Smooth muscle cell of the brain vasculature (primary cell): ENCODE measurements around the gene SLC2A1.

Experiments used
- DNase-seq: peaks from one replicate; pipeline ENCODE4 v3.0.0-alpha.2; 2012; ENCODE audit warnings: low read depth, low spot score

SLC2A1 gene

DNA sequence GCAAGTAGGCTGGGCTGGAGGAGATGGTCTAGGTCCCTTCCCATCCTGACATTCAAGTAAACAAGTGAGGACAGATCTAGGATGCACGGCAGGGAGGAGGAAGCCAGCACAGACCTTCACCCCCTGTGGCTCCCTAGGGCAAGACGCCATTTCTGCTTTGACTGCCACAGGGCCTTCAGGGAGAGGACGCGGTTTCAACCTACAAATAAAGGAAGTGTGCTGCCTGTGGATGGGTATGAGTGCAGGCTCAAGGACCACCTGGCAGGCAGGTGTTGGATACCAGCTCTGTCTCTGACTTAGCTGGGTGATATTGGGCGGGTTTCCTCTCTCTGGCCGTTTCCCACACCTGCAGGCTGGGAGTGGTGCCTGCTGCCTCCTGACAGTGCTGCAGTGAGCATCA, 16.2 kb downstream of the SLC2A1 start:
- DNase-seq, result no peak

DNA sequence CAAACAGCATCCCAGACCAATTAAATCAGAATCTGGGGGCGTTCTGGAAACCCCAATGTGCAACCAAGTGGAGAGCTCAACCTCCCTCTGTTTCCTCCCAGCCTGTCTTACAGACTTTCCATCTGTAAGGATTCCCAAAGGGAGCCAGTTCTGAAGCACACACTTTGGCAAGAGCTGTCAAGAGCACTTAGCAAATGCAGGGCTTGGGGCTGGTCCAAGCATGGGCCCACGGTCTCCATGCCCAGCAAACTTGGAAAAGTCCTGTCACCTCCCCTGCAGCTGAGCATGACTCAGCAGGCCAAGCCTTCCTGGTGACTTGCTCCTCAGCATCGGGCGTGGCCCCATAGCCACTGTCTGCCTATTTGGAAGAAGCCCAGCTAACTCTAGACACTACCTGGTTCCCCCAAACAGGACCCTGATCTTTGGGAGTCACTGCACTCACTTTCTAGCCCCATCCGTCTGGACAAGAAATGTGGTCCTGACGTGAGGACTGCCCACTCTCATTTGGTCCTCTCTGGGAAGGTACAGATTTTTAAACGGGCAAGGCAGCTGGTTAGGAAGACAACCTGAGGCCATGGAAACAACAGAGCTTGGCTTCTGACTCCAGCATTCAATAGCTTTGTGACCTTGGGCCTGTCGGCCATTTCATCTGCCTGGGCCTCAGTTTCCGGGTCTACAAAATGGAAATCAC, 16.9 kb downstream of the SLC2A1 start:
- no peak for DNase-seq

DNA sequence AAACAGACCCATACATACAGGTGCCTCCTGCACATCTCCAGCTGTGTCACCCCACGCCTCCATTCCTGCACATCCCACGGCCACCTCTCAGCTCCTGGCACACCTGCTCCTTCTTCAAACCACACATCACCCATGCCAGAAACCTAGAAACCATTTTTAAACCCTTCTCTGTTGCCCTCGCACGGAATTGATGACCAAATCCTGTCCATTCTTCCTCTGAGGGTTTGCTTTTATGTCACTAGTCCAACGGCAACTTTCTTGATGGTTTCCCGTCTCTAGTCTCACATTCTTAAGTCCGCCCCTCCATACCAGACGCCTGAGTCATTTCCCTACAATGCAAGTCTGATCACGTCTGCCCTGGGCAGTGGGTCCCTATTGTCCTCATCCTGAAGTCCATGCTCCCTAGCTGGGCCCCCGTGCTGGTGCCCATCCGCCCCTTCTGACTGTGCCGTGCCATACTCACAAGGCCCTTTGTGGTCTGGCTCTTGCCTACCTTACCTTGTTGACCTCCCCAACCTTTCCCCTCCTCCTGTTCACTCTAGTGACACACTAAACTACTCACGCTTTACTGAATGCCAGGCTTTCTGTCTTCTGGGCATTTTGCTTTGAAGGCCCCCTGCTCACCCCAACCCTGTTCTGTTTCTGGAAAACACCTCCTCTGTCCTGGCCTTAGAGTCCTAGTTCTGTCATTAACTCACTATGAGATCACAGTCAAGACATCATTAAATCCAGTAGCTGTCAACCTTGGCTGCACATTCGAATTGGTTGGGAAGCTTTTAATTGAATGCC, 17.6 kb downstream of the SLC2A1 start:
- DNase-seq, result peak; percentile 55

DNA sequence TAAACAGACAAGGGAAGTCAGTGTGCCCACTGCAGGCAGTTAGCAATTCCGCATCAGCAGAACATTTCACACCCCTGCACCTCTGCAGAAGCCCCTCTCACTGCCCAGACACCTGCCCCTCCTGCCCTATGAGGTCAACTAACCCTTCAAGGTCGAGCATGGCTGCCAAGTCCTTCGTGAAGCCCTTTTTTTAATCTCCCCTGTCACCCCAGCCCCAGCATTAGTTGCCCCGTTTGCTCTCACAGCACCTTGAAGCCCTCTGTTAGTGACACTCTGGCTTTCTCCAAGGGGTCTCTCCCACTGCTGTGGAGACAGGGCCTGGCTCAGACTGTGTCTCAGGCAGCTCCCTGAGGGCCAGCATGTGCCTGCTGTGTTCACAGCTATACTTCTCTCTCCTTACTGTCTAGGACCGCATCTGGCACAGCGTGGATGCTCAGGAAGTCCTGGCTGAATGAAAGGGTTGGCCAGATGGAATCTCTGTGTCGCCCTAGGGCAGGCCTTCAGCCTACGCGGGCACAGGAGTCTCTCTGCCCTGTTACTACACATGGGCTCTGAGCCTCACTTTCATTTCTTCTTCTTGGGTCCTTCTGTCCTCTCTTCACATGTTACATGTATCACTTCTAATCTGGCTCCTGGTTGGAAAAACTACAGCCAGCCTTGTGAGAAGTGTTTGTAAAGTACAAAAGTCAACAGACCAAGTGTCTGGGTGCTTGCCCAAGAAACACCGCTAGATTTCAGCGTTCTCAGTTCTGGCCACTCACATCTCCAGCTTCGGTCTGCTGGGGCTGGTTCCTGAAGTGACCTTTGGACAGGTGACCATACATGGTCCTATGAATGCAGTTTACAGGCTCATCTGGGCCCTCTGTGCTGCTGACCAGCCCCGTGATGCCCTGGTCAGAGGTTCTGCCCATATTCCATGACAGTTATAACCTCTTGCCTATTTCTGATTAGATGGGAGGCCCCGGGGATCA, 19.7 kb downstream of the SLC2A1 start:
- no peak for DNase-seq

DNA sequence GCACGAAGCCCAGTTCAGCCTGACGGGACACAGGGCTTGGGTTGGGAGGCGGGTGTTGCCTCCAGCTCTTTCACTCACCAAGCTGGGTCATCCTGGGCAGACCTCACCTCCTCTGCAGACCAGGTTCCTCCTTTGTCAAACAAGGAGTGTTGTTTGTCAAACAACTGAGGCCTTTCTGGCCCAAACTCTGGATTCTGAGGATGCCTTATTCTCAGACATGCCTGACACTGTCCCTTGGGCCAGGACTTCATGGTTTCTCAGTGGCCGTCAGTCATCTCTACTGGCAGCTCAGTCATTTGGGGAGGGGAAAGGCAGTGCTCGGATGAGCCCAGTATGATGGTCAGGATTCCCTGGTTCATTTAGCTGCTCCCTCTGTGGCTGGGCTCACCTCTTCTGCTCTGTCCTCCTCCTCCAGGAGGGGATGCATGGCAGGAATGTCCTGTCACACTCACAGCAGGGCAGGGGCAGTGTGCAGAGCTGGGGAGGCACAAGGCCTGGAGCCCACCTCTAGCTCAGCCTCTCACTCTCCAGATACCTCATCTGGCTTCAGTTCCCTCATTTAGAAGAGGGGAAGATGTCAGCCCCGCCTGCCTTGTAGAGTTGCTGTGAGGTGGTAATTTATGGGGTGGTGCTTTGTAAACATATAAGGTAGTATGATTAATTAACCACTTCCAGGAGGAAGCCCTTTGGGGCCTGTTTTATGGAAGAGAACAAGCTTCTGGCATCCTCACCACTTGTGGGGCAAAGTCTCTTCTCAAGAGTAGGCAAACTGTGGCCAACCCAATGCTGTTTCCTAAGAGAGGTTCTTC, 20.6 kb downstream of the SLC2A1 start:
- DNase-seq, result no peak

DNA sequence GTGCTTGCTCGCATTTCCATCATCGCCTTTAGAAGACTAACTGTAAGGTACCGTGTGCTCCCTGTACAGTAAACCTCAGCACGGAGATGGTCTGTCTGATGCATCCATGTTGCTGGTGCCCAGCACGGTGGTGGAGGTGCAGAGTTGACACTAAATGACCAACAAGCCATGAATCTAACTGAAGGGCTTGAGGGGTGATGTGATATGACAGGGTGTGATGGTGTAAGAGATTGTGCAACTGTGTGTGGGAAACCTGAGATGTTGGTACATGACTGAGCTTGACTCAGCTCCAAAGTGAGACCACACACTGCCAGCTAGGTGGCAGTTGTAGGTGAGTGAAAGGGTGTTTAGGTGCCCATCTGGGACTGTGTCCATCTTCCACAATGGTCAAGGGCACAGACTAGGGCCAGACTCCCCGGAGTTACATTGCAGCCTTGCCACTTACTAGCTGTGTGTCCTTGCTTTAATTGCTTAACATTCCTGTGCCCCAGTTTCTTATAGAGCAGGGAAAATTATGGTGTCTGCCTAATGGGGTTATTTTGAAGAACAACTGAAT, 21.4 kb downstream of the SLC2A1 start:
- DNase-seq, result no peak

DNA sequence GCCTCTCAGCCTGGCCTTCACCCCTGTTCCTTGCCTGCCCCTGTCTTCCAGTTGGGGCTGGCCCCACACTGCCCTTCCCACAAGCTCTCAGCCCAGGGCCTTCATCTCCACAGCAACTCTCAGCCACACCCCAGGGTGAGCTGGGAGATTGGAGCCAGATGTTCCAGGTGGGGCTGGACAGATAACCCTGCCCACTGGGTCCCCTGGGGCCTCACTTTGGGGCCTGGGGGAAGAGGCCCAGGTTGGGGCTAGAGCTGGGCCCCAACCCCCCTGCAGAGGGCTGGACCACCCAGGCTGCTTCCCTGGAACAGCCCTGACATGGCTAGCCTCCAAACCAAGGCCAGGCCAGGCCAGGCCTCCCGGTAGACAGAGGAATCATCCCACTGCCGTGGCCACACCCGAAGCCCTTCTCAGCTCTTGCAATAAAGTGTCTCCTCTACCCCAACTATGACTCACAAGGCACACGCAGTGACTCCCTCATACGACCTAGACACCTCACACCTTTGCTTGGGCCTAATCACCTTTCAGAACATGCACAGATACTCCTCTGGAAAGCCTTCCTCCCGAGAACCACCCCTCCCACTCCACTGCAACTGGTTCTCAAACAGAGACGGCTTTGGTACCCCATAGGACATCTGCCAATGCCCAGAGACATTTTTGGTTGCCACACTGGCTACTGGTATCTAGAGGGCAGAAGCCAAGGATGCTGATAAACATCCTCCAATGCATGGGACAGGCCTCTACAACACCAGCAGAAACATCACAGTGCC, 22.2 kb downstream of the SLC2A1 start:
- no peak for DNase-seq

DNA sequence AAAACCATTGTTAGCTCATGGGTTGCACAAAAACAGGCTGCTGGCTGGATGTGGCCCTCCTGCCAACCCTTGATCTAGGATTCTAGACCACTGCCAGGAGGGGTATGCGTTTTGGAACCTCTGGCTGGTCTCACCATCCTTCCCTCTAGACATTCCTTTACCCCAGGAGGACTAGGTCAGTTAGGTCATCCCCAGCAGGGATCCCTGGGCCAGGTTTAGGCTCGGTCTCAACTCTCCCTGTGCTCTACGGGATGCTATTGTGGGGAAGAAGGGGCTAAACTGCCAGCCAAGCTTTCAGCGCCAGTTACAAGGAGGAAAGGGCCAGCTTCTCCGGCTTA, 22.7 kb downstream of the SLC2A1 start:
- no peak for DNase-seq

DNA sequence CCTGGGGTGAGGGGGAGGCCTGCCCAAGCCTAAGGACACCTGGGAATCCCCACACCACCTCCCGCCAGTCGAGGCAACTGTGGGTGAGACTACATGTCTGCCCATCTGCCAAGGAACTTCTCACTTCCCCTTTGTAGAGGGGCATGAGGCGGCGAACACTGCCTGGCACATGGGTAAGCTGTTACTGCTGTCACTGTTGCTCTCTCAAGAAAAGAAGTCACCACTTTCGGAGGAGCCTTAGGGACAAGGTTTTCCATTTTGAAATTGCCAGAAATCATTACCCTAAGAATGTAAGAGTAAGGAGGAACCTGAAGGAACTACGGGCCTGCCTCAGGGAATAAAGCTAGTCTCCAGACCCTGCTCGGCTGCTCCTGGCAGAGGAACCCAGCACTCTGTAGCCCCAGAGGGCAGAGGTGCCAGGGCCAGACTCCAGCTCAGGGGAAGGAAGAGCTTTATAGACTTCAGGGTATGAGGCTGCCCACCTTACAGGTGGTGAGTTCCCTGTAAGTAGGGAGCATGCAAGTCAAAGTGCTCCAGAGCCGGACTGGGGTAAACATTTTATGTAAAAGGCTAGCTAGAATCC, 23.3 kb downstream of the SLC2A1 start:
- no peak for DNase-seq

DNA sequence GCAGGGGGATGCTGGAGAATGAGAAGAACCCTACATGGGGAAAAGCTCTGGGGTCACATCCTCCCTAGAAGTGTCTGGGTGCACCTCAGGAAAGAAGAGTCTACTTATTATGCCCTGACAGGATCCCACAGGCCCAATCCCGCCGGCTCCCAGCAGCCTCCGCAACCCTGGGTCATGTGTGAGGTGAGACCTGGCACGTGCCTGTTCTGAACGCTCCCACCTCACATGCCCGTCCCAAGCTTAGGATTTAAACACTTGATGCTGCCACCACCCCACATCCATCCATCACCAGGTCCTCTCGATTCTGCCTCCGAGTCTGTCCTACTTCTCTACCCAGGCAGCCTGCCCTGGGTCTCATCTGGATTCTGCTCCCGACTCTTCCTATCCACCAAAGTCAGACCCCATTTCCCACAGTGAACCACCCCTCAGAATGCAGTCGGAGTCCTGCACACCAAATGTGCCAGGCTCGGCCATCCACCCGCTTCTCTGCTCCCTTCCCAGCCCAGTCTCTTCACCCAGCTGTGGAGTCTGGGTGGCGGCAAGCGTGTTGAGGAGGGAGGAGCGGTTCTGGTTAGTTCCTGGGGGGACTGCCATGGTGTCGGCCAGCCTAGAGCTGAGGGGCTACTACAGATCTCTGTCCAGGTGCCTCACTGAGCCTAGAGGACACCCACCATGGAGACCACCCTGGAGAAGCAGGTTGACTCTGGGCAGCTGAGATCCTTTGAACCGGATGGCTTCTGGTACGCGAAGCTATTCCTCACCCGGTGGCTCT, 23.9 kb downstream of the SLC2A1 start:
- DNase-seq, result no peak

DNA sequence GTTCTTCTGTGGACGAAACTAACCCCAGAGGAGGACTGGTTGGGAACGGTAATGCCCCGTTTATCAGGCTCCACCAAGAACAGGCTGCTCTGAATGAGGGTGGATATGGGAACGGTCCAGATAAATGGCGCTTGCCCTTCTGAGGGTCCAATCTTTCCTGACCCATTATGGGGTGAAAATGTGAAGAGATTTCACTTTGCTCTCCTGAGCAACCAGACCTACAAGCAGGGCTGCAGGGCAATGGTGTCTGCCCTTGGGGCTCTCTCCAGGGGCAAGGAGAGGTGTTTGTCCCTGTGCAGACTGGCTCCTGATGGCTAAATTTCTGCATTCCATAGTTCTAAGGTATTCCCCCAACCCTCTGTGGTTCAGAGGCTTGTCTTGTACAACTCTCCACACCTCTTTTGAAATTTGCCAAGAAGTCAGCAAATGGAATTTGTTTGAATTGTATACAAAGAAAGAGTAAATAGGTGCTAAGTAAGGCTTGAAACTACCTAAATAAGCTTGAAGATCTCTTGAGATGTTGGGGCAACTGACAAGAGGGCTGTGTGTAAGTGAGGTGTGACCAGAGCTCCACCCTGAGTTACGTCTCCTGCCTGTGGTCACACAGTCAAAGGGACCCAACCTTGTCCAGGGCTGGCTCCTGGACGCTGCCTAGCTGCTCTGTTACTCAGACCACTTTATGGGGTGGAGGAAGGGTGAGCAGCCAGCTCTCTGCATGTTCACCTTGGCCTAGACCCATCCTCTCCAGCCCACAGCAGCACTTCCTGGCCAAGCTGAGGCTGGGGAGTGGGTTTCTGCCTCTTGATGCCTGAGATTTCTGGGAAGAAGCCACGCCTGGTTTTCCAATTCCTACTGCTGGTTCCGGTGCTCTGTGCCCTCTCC, 24.8 kb downstream of the SLC2A1 start:
- DNase-seq, result no peak

DNA sequence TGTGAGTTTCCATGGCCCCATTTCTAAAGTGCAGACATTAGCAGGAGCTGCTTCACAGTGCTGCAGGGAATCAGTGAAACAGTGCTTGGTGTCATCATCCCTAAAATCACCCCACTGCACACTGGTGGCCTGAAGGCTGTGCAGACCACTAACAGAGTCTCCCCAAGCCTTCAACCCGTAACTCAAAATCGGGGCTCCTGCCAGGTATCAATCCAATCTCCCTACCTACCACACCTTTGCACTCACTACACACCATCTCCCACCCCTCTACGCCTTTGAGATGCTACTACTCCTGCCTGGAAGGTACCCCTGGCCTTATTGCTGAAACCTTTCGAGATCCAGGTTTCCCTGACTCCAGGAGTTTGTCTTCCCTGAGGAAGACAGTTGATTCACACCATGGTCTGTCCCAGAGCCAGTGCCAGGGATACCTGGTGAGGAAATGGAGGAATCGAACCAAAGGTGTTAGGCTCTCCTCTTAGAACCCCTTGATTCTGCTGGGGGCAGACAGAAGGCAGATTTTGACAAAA, 25.5 kb downstream of the SLC2A1 start:
- DNase-seq, result no peak

DNA sequence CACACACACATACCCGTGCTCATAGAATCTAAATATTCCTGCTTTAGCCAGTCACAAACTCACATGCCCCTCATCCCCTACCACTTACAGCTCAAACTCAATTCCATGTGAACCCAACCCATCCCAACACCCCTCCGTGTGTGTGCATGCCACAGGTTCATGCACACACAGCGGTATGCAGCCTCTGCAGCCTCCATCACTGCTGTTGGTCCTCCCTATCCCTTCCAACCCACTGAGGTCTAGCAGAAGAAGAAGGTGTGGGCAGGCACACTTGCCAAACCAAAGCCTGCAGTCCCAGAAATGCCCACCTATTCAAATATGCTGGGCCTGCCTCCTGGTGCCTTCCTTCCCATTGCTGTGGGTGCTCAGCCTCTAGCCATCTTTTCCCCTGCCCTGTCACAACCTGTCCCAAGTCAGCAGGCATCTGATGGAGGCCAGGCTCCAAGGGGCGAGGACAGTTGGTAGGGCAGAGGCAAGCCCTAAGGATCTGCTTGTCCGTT, 26.2 kb downstream of the SLC2A1 start:
- DNase-seq, result no peak

DNA sequence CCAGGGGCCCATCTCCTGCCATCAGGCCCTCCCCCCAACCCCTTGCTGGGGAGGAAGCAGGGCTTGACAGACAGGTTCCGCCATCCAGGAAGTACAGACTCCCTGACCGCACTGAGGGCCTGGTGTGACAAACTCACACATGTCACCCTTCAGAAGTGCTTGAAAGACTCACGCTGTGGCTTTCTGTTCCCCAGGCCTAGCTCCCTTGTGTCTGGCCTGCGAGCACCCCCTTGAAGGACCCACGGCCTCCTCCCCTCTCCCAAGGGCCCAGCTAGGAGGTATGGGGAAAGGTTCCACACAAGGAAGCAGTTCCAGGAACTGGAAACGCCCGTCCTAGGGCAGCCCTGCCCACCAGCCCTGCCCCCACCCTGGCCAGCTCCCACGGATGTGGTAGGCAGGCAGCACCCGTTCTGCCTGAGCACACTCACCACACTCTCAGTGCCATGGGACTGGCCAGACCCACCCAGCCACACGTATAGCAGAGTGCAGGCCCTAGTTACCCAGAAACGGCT, 26.7 kb downstream of the SLC2A1 start:
- DNase-seq, result no peak

DNA sequence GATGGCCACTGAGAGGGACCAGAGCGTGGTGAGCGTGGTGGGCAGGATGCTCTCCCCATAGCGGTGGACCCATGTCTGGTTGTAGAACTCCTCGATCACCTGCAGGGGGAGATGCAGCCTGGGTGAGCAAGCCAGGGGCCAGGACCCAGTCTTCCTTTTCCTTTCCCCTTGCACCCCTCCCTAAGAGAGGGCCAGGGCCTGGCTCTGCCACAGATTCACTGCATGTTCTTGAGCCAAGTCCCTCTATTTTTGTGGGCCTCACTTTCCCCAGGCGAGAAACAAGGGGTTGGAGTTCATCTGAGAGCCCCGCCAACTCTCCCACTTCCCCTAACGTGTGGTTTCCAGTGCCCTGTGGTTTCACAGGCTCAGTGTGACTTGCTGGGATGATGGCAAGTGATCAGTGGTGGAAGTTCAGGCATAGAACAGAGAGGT, 27.5 kb downstream of the SLC2A1 start:
- no peak for DNase-seq

DNA sequence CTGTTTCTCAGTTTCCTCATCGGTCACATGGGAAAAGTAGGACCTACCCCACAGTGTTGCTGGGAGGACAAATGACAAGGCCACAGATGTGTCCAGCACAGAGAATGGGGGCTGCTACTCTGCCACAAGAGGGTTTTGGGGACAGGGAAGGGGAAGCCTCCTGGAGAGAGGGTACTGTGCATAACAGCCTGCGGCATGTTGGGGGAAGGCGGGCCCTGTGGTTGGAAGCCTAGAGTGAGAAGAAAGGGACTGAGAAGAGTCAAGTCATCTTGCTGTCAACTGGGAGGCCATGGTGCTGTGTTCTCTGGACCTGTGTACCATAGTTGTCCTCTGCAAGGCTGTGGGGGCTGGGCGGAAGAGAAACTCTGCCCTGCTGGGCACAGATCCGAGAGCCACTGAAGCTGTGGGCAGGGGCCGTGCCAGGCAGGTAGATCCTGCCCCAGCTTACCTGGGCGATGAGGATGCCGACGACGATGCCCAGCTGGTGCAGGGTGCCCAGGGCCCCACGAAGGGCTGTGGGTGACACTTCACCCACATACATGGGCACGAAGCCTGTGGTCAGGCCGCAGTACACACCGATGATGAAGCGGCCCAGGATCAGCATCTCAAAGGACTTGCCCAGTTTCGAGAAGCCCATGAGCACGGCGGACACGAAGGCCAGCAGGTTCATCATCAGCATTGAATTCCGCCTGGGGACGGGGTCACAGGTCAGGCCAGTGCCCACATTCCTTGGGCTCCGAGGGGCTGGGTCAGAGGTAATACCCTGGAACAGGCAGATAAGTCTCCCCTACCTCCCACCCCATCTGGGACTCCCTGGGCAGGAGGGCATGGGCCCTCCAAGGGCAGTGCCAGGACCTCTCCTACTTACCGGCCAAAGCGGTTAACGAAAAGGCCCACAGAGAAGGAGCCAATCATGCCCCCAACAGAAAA, 28.2 kb downstream of the SLC2A1 start:
- DNase-seq, result no peak
